ENCODE measurements around the gene ARID1B.

GRCh38 chr6:157174731-157175130 lies 397.6 kb downstream of the ARID1B start:
- TF ChIP-seq, protein P1, sequence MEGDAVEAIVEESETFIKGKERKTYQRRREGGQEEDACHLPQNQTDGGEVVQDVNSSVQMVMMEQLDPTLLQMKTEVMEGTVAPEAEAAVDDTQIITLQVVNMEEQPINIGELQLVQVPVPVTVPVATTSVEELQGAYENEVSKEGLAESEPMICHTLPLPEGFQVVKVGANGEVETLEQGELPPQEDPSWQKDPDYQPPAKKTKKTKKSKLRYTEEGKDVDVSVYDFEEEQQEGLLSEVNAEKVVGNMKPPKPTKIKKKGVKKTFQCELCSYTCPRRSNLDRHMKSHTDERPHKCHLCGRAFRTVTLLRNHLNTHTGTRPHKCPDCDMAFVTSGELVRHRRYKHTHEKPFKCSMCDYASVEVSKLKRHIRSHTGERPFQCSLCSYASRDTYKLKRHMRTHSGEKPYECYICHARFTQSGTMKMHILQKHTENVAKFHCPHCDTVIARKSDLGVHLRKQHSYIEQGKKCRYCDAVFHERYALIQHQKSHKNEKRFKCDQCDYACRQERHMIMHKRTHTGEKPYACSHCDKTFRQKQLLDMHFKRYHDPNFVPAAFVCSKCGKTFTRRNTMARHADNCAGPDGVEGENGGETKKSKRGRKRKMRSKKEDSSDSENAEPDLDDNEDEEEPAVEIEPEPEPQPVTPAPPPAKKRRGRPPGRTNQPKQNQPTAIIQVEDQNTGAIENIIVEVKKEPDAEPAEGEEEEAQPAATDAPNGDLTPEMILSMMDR (IDR thresholded peaks at IDR 0.05) = no peak
- TF ChIP-seq POLR2A (IDR thresholded peaks at IDR 0.05) (no peak), POLR2AphosphoS5 (IDR thresholded peaks at IDR 0.05) (no peak)

All from prostate gland (tissue), 2 donors.